Thoracic aorta (tissue), 2 donors: Measurements from ENCODE around the gene FLRT1. TPM values are rescaled to one million over a fixed set of nuclear protein-coding genes. Genes with fewer than 3 reads are reported as not detected.
A peak's percentile ranks its signal among the peaks of the same experiment; 100 is the strongest.

ENCODE experiments used
- ATAC-seq: fragments of 150-250 bp; one replicate; pipeline ENCODE4 v1.8.0; 2017; ENCODE audit warnings: low read depth; ENCODE audit not compliant: insufficient number of reproducible peaks, low FRiP score
- DNase-seq: peaks from one replicate; pipeline ENCODE4 v3.0.0-alpha.2; 2020; ENCODE audit warnings: low spot score
- H3K27ac ChIP-seq, 2 donors: fragments of 200-600 bp; sonication (generic); 1 replicate in 1 of 2; 2 replicates in 1 of 2; pipeline ENCODE4 v1.5.1; 2016; ENCODE audit warnings: mild to moderate bottlenecking in 2 of 2, moderate library complexity in 2 of 2
- H3K27me3 ChIP-seq: fragments of 200-600 bp; sonication (generic); replicated peaks from 2 replicates; pipeline ENCODE4 v1.6.0; 2016; ENCODE audit warnings: mild to moderate bottlenecking; ENCODE audit not compliant: insufficient read depth
- H3K36me3 ChIP-seq: fragments of 200-600 bp; sonication (generic); one replicate; pipeline ENCODE4 v1.5.1; 2016
- H3K4me1 ChIP-seq, 2 donors: fragments of 200-600 bp; sonication (generic); 1 replicate in 1 of 2; 2 replicates in 1 of 2; pipeline versions ENCODE4 v1.5.1 to v1.6.0; 2016; ENCODE audit warnings: low read depth in 2 of 2, mild to moderate bottlenecking in 1 of 2; ENCODE audit not compliant: control insufficient read depth in 1 of 2
- H3K4me3 ChIP-seq: fragments of 200-600 bp; sonication (generic); 2 replicates; pipeline ENCODE4 v1.5.1; 2016; ENCODE audit warnings: mild to moderate bottlenecking
- H3K9me3 ChIP-seq: fragments of 200-600 bp; sonication (generic); 2 replicates; pipeline ENCODE4 v1.5.1; 2016
- CTCF ChIP-seq: fragments of 200-600 bp; sonication (generic); IDR thresholded peaks from one replicate; pipeline ENCODE4 v1.5.1; 2019; ENCODE audit warnings: antibody characterized with exemption
- total RNA-seq, 2 donors: library from RNA; depleted of rRNA; stranded (reverse); fragments of >200 nt; gene quantifications; one replicate each; pipeline versions ENCODE4 v1.1.0 to v1.2.3, GENCODE V29; 2016

FLRT1 gene
- total RNA-seq, 2 donors from 2014 or later = 0.41 TPM; not detected in 1

GRCh38 chr11:63993993-63994392 is 41.7 kb upstream of the FLRT1 start:
- DNase-seq (no peak), ATAC-seq (no peak)
- peaks cover 30% of the 10 kb centered on the region for H3K36me3 ChIP-seq
- H3K27ac ChIP-seq = no peak overlapping the region
- no peaks in the 10 kb centered on the region for H3K27me3 ChIP-seq
- TF ChIP-seq CTCF = no peak
- peaks cover 0 to under 1% of the 10 kb centered on the region in 2 donors for H3K4me1 ChIP-seq
- no peak overlapping the region for H3K4me3 ChIP-seq
- no peaks in the 10 kb centered on the region for H3K9me3 ChIP-seq

- DNase-seq (no peak), ATAC-seq (no peak)
- TF ChIP-seq CTCF = no peak
- Histone ChIP-seq H3K27ac (no peak overlapping the region), H3K4me3 (no peak overlapping the region), H3K27me3 (no peaks in the 10 kb centered on the region), H3K36me3 (peaks cover 16% of the 10 kb centered on the region), H3K4me1 (peaks cover 12 to 23% of the 10 kb centered on the region in 2 donors), H3K9me3 (no peaks in the 10 kb centered on the region)
Observed at GRCh38 chr11:63996512-63996911, 39.2 kb upstream of the FLRT1 start.

- TF ChIP-seq CTCF = no peak
- ATAC-seq (no peak), DNase-seq (no peak)
- Histone ChIP-seq H3K4me3 (no peak overlapping the region), H3K4me1 (peaks cover 12 to 23% of the 10 kb centered on the region in 2 donors), H3K27me3 (no peaks in the 10 kb centered on the region), H3K36me3 (peaks cover 15% of the 10 kb centered on the region), H3K27ac (no peak overlapping the region), H3K9me3 (no peaks in the 10 kb centered on the region)
Observed at GRCh38 chr11:63997104-63997700, 38.5 kb upstream of the FLRT1 start.

GRCh38 chr11:63997801-63998337 is 37.9 kb upstream of the FLRT1 start:
- no peak for TF ChIP-seq CTCF
- H3K27me3 ChIP-seq = no peaks in the 10 kb centered on the region
- H3K36me3 ChIP-seq = peaks cover 15% of the 10 kb centered on the region
- DNase-seq (no peak), ATAC-seq (no peak)
- H3K9me3 ChIP-seq = no peaks in the 10 kb centered on the region
- no peak overlapping the region for H3K4me3 ChIP-seq
- peaks cover 12 to 23% of the 10 kb centered on the region in 2 donors for H3K4me1 ChIP-seq
- no peak overlapping the region for H3K27ac ChIP-seq

GRCh38 chr11:63998558-63999348 is 37.0 kb upstream of the FLRT1 start:
- no peak for TF ChIP-seq CTCF
- Histone ChIP-seq H3K4me1 (peaks cover 12 to 23% of the 10 kb centered on the region in 2 donors), H3K27ac (no peak overlapping the region), H3K9me3 (no peaks in the 10 kb centered on the region), H3K27me3 (no peaks in the 10 kb centered on the region), H3K4me3 (peak overlapping the region; percentile 70), H3K36me3 (peaks cover 15% of the 10 kb centered on the region)
- DNase-seq (no peak), ATAC-seq (no peak)
